GM04504 (cell line): ENCODE results near the gene NOTCH4.
"Not testable (repeated sequence)": the region's sequence is repeated elsewhere in the genome, so short reads cannot be mapped to it uniquely, and the experiment has no call there.

ENCODE experiments used
- DNase-seq: peaks from one replicate; pipeline ENCODE4 v3.0.0-alpha.2; 2012; ENCODE audit warnings: low read depth

NOTCH4 gene

DNA sequence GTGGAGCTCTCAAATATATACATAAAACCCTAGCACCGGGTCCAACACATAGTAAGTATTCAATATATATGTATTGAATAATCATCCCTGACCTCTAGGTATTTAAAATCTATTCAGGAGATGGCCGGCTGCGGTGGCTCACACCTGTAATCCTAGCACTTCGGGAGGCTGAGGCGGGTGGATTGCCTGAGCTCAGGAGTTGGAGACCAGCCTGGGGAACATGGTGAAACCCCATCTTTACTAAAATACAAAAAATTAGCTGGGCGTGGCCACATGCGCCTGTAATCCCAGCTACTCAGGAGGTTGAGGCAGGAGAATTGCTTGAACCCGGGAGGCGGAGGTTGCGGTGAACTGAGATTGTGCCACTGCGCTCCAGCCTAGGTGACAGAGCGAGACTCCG, 30.8 kb downstream of the NOTCH4 start:
- not testable (repeated sequence) for DNase-seq

DNA sequence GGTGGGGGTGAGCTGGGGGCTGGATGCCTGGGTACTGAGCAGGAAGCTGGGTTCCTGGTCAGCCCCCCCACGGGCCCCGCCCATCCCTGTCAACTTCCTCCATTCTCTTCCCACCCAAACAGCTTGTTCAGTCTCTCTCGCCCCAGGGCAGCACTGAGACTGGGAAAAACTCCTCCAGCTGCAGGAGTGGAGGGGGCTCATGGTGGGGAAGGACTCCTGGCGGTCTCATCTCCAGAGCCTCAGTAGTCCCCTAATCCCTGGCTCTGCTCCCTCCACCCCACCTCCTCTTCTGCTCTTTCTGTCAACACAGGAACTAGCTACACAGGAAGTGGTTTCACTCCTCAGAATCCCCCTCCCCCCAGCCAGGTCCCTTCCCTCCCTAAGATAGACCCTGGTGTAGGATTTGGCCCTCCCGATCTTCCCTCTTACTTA, 31.2 kb downstream of the NOTCH4 start, which contains the start of gene GPSM3:
TSS of gene GPSM3 (minus strand) at position 36 of the 432 bp plus-strand sequence. CDS start 130 bp downstream, outside the sequence.
- DNase-seq, result no peak

- no peak for DNase-seq
Observed at GRCh38 chr6:32191696-32192607, 31.9 kb downstream of the NOTCH4 start.

DNA sequence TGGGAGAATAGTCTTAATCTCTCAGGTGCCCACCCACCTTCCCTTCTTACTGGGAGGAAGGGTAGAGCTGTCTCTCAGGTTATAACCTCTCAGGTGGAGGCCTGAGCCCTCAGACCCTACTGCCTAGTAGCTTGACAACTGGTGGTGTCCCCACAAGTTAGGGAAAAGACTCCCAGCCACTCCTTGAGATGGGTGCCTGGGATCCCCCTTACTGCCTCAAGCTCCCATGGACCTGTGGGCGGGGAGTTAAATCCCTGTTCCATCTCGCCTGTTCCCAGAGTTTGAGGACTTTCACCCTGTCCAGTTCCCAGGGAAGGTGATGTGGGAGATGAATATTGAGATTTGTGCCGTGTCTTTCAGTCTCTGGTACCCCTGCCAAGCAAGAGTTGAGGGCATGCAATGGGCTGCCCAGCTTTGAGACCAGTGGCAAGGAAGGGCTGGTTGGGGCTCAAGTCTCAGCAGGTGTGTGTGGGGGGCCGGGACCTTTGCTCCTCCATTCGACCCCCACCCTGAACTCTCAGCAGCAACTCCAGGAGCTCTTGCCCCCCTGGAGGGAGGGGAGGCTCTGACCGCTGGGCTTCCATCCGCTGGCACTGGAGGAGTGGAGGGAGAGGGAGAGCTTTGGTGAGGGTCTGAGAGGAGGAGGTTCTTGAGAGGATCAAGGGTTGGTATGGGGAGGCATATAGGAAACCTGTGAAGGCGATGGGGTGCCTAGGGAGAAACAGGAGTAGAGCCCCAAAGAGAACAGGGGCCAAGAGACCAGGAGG, 32.8 kb downstream of the NOTCH4 start:
- no peak for DNase-seq

DNA sequence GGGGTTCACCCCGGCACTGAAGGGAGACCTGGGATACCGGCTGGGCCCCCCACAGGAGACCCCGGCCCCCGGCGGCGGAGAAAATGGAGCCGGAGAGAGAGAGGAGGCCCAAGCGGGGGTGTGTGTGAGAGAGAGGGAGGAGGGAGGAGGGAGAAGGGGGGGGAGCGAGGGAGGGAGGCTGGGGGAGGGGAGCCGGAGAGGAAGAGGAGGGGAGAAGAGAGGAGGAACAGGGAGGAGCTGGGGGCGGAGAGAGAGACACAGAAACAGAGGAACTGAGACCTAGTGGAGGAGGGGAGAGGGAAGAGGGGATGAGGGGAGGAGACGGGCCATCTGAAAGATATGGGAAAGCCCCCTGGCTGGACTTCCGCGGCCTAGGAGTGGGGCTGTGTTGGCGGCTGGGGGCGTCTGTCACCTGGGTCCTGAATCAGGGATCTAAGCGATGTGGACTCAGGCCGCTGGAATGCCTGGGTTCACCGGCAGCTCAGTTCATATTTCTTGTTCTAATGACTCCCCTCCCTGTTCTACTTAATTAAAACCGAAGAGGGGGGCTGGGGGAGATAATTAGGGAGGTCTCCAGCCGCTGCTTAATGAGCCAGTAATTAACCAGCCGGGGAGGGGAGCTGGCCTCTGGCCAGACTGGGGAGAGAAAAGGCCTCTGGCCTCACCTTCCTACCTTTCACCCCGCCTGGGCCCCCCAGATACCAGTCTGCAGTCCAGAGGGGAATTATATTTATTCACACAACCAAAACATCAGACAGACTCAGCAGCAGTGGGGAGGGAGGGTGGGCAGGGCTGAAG, 33.6 kb downstream of the NOTCH4 start, which contains the start of gene PBX2:
TSS of gene PBX2 (minus strand) at position 149 of the 798 bp plus-strand sequence. CDS start 287 bp downstream, outside the sequence.
- peak; percentile 80 for DNase-seq

- no peak for DNase-seq
Observed at GRCh38 chr6:32189742-32190053, 34.2 kb downstream of the NOTCH4 start.

DNA sequence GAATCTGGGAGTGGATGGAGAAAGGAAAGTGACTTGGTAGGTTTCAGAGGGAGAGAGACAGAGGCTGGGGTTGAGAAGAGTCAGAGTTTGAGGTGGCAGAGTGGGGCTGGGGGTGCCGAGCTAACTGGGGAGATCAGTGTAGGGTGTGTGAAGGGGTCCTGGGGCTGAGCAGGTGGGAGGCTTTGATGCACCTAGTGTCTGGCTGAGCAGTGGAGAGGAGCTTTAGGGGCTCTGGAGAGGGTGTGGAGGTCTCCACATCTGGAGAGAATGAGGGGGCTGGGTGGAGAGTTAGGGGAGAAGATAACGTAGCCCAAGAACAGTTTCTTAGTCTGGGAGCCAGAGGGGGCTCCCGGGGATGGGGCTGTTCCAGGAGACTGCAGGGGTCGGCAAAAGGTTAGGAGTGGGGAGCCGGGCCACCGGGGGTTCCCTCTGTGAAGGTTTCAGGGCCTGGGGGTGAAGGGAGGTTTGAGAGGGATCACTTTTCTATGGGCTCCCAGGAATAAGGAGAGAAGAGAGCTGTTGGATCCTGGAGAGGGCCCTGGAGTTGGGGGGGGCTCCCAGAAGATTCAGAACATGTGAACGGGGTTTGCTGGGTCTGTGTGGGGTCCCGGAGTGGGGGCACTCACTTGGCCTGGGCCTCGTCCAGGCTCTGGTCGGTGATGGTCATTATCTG, 34.7 kb downstream of the NOTCH4 start:
- no peak for DNase-seq

DNA sequence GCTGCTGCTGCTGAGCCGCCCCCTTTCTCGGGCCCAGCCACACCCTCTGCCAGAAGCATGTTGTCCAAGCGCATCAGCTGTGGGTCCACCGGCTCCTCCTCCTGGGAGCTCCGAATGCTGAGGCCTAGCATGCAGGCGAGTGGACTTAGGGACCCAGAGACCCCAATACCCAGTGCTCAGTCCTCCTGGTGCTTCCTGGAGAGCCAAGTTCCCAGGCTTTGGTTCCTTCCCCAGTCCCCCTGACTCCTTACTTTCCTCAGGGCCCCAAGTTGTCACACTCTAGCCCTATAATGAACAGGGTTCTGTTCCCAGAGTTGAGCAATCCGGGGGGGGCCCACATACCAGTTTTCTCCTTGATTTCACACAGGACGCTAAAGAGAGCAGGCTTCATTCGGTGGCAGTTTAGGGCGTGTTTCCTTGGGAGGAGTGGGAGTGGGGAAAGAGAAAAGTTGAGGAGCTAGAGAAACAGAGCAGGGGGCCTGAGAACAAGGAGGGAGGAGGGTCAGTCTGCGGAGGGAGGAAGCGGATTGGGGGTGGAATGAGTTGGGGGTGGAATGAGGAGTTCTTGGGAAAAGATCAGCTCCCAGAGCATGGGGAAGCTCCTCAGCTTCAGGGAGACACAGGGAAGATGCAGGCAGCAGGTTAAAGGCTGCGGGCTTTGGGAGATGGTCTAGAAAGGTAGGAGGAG, 35.3 kb downstream of the NOTCH4 start:
- no peak for DNase-seq

DNA sequence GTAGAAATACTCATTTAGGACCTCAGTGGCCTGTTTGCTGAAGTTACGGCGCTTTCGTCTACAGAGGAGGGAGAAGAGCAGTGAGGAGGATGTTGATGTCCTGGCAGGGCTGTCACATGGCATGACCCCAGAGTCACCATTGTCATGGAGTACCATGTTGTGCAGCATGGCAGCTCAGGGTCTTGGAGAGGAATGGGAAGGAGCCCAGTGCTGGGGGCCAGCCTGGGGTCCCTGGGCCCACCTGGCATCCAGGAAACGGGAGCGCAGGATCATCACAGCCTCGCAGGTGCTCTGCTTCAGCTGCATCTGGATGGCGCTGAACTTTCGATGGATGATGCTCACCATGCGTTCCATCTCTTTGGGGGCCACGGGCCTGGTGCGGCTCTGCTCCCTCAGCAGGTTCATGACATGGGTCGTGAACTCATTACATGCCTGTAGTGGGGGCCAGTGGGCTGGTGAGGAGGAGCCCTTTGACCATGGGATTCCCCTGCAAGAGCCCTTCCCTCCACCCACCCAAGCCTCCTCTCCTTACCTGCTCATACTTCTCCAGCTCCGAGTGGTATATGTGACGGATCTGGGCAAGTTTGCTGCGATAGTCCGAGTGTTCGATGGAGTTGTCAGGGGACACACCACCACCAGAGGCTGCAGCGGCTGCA, 36.0 kb downstream of the NOTCH4 start:
- DNase-seq, result not testable (repeated sequence)

- DNase-seq, result no peak
Observed at GRCh38 chr6:32187009-32187709, 36.7 kb downstream of the NOTCH4 start.

DNA sequence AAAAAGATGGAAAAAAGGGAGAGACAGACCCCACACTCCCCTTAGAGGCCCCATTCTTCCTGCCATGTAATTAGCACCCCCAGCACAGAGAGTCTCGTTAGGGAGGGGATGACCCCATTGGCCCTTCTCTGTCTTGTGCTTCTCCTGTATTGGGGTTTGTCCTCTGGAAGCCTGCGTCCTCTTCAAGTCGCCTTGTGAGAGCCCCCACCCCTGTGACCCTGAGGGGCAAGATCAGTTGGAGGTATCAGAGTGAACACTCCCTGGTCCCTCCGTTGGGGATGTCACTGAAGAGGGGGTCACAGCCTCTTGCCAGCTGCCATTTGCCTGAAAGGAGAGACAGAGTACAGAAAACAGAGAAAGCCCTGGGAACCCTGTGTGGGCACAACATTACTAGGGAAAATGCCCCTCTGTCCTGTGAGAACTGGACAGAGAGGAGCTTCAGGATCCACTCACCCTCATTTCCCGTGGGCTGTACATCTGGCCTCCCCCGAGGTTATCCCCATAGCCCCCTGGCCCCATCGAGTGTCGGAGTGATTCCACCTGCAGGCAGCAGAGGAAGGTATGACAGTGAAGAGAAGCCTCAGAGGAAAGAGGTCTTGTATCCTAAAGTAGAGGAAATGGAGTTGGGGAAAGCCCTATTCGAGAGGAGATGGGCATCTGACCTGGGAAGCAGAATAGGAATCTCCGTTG, 37.6 kb downstream of the NOTCH4 start:
- not testable (repeated sequence) for DNase-seq

- peak; percentile 69 for DNase-seq
Observed at GRCh38 chr6:32185681-32186131, 38.2 kb downstream of the NOTCH4 start.

GRCh38 chr6:32184084-32184640, 39.7 kb downstream of the NOTCH4 start, which contains the start of gene AGER:
TSS of gene AGER (minus strand) at chr6:32184253. CDS start at chr6:32184222, 31 bp downstream.
- no peak for DNase-seq

DNA sequence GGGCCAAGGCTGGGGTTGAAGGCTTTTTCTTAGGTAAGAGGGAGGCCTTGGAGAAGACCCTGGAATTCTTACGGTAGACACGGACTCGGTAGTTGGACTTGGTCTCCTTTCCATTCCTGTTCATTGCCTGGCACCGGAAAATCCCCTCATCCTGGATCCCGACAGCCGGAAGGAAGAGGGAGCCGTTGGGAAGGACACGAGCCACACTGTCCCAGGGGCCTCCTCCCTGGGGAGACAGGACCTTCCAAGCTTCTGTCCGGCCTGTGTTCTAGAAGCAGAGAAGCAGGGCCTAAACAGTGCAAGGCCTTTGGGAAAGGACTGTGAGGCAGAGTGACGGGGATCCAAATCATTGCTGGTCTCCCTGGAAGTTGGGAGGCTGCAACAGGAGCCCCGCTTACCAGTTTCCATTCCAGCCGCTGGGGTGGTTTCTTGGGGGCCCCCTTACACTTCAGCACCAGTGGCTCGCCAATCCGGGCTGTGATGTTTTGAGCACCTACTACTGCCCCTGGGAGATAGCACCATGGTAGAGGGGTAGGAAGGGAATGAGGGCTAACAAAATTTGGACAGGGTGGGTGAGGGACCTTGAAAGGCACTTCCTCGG, 40.3 kb downstream of the NOTCH4 start:
- no peak for DNase-seq

GRCh38 chr6:32183030-32183429, 40.8 kb downstream of the NOTCH4 start:
- DNase-seq, result no peak

DNA sequence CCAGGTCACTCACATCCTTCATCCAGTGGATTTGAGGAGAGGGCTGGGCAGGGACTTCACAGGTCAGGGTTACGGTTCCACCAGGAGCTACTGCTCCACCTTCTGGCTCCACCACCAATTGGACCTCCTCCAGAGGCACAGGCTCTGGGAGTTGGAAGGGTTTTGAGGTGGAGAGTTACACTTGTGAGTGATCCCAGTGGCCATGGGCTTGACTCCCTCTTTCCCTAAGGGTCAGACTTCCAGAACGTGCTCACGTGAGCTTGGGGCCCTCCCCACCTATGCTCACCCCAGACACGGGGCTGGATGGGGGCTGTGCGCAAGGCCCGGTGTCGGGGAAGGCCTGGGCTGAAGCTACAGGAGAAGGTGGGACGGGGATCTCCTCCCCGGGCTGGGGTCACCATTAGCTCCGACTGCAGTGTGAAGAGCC, 41.3 kb downstream of the NOTCH4 start:
- DNase-seq, result no peak

GRCh38 chr6:32181915-32182529, 41.8 kb downstream of the NOTCH4 start:
- no peak for DNase-seq
